ENCODE results near the gene ARRDC2. TPM values are rescaled to one million over a fixed set of nuclear protein-coding genes. Genes with fewer than 3 reads are reported as not detected.

The ARRDC2 gene
- total RNA-seq, 2 experiments from 2014 or later = 29.1 TPM

DNA sequence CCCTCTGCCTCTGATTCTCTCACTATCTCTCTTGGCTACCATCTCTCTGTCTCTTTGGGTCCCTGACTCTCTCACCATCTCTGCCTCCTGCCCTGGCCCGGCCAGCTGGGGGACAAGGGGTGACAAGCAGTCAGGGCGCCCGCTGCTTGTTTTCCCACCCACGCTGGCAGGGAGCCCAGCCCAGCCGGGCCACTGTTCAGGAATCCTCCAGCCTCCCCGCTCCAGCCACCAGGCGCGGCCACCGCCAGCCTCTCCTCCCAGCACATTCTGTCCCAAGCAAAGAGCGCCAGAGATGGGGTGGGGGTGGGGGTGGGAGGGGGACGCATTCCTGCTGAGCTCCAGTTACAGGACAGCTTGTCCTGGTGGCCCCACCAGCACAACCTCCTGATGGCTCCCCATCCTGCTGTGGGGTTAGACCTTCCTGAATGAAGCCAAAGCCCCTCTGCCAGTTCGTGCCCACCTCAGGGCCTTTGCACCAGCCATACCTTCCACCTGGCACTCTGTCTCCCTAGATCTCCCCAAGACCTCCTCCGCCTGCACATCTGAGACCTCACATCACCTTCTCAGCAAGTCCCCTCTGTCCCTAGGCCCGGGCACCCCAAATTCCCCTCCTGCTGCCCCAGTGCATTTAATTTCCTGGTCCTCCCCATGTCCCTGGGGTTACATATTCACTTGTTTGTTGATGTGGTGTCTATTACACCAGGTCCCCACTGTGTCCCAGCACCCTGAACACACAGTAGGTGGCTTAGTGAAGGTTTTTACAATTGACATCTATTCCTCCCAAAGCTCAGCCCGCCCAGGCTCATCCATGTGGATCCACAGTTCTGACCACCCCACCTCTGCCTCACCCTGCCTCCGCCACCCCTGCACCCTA, 12.5 kb downstream of the ARRDC2 start:
- no peak for DNase-seq
- peaks cover 7% of the 10 kb centered on the region for H3K36me3 Mint-ChIP-seq (ENCODE audit: low read depth)
- ChIA-PET POLR2A (interaction anchor here (0.9 to 1.3 kb wide), 5 partner anchors 10 to 68 kb away, joined by 3 read pairs; no protein-coding TSS in a partner anchor), CTCF (interaction anchor here (2.1 kb wide), 1 partner anchor 13 kb away, joined by 7 read pairs; the partner anchor contains the start of gene ARRDC2)
- TF ChIP-seq, protein P1, sequence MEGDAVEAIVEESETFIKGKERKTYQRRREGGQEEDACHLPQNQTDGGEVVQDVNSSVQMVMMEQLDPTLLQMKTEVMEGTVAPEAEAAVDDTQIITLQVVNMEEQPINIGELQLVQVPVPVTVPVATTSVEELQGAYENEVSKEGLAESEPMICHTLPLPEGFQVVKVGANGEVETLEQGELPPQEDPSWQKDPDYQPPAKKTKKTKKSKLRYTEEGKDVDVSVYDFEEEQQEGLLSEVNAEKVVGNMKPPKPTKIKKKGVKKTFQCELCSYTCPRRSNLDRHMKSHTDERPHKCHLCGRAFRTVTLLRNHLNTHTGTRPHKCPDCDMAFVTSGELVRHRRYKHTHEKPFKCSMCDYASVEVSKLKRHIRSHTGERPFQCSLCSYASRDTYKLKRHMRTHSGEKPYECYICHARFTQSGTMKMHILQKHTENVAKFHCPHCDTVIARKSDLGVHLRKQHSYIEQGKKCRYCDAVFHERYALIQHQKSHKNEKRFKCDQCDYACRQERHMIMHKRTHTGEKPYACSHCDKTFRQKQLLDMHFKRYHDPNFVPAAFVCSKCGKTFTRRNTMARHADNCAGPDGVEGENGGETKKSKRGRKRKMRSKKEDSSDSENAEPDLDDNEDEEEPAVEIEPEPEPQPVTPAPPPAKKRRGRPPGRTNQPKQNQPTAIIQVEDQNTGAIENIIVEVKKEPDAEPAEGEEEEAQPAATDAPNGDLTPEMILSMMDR (IDR thresholded peaks at IDR 0.05) = no peak
- peak overlapping the region; percentile 87 for H3K27ac Mint-ChIP-seq
- peak overlapping the region; percentile 76 for H3K4me3 Mint-ChIP-seq
- H3K27me3 Mint-ChIP-seq = no peaks in the 10 kb centered on the region
- no peak for ATAC-seq
- no peaks in the 10 kb centered on the region for H3K9me3 Mint-ChIP-seq
- peaks cover 60% of the 10 kb centered on the region for H3K4me1 Mint-ChIP-seq (ENCODE audit: low read depth)
- intact Hi-C loops (cut with micrococcal nuclease) = no loop called here

DNA sequence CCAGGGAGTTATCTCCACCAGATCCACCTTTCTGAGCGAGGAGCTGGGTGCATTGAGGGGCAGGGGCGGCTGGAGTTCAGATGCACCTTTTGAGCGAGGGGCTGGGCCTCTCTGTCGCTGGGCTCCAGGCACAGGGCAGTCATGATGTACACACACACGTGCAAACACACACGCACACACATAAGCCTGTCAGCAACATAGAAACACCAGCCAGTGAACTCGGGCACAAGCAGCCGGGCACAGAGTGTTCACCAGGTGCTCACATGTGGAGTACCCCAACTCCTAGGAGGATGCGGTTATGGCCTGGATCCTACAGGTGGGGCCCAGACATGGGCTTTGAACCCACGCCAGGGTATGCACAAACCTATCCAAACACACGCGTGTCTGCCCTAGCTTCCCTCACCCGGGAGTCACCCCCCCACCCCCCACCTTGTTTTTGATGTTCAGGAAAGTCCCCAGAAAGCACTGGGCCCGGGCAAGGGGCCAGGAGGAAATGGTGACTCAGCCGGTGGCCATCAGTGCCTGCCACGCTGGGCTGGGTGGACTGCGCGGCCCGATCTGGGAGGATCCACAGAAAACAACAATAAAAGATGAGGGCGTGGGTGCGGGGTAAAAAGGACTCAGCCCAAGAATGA, 13.3 kb downstream of the ARRDC2 start:
- peak overlapping the region; percentile 87 for H3K27ac Mint-ChIP-seq
- peaks cover 4% of the 10 kb centered on the region for H3K36me3 Mint-ChIP-seq (ENCODE audit: low read depth)
- H3K27me3 Mint-ChIP-seq = no peaks in the 10 kb centered on the region
- no peaks in the 10 kb centered on the region for H3K9me3 Mint-ChIP-seq
- CTCF ChIA-PET = interaction anchor here (2.1 kb wide), 1 partner anchor 14 kb away, joined by 7 read pairs; the partner anchor contains the start of gene ARRDC2
- TF ChIP-seq, protein P1 (IDR thresholded peaks at IDR 0.05) = no peak
- ATAC-seq (peak; percentile 38), DNase-seq (peak; percentile 80)
- POLR2A ChIA-PET = interaction anchor here (0.9 to 1.1 kb wide), 3 partner anchors 10 to 67 kb away, joined by 3 read pairs; no protein-coding TSS in a partner anchor
- peak overlapping the region; percentile 76 for H3K4me3 Mint-ChIP-seq
- intact Hi-C loops (cut with micrococcal nuclease) = no loop called here
- peaks cover 56% of the 10 kb centered on the region for H3K4me1 Mint-ChIP-seq (ENCODE audit: low read depth)

DNA sequence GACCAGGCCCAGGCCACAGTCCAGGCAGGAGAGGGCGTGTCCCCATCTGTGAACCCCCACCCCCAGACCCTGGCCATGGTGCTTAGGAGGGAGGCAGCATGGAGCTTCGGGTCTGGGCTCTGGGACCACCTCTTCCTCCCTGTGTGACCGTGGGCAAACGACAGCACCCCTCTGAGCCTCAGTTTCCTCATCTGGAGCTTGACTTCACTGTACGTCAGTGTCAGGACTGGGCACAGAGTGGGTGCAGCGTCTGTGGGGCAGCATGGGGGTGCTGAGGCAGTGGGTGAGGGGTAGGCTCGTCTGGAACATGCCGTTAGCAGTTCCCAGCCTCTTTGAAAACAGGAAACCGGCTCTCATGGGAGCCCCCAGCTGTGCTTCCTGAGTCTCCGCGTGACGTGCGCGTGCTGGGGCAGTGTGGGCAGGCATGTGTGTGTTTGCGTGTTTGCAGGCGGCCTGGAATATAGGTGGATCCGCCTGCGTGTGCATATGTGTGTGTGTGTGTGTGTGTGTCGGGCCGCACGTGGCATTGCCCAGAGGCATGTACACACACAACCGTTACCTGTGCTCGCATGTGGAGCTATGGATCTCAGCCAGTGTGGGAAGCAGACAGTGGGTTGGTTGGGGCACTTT, 15.8 kb downstream of the ARRDC2 start:
- ChIA-PET POLR2A (interaction anchor here (0.8 to 2.0 kb wide), 10 partner anchors 8 to 257 kb away, joined by 3 to 8 read pairs (median 4); partner anchors contain the start of genes ARRDC2, IL12RB1 and JUND), CTCF (interaction anchor here (1.0 to 2.1 kb wide), 5 partner anchors 13 to 38 kb away, joined by 3 to 4 read pairs (median 4); partner anchors contain the start of gene ARRDC2)
- intact Hi-C loops (cut with micrococcal nuclease) = no loop called here
- H3K36me3 Mint-ChIP-seq (ENCODE audit: low read depth) = peaks cover 4% of the 10 kb centered on the region
- peak overlapping the region; percentile 57 for H3K4me3 Mint-ChIP-seq
- DNase-seq (peak; percentile 65), ATAC-seq (peak; percentile 25)
- H3K27ac Mint-ChIP-seq = peak overlapping the region; percentile 86
- H3K4me1 Mint-ChIP-seq (ENCODE audit: low read depth) = peaks cover 46% of the 10 kb centered on the region
- TF ChIP-seq, protein P1 (IDR thresholded peaks at IDR 0.05) = no peak
- H3K9me3 Mint-ChIP-seq = no peaks in the 10 kb centered on the region
- H3K27me3 Mint-ChIP-seq = no peaks in the 10 kb centered on the region

DNA sequence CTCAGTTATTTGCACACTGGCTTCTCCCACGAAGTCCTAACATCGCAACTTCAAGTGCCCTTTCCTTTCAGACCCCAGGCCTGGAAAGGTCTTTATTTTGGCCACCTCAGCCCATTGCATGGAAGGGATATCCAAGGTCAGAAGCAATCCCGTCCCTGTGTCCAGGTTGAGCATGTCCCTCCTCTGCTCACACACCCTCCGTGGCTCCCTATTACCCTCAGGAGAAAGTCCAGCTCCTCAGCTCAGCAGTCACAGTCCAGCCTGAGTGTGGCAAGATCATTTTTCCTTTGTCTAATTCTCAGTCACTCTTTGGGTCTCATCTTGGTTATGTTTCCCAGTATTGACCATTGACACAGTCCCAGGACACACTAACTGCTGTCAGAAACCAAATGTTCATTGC, 19.2 kb downstream of the ARRDC2 start:
- ATAC-seq (no peak), DNase-seq (no peak)
- CTCF ChIA-PET = no interaction called here
- Mint-ChIP-seq H3K4me1 (ENCODE audit: low read depth) (peaks cover 32% of the 10 kb centered on the region), H3K9me3 (no peaks in the 10 kb centered on the region), H3K4me3 (no peak overlapping the region), H3K27ac (no peak overlapping the region), H3K36me3 (ENCODE audit: low read depth) (peaks cover 3% of the 10 kb centered on the region), H3K27me3 (no peaks in the 10 kb centered on the region)
- intact Hi-C loops (cut with micrococcal nuclease) = no loop called here
- TF ChIP-seq, protein P1 (IDR thresholded peaks at IDR 0.05) = no peak
- POLR2A ChIA-PET = interaction anchor here (0.6 to 1.3 kb wide), 2 partner anchors 16 to 167 kb away, joined by 3 read pairs; no protein-coding TSS in a partner anchor

Data from activated CD8-positive, alpha-beta T cell treated with anti-CD3 and anti-CD28 coated beads for 36 hours (primary cell).